Islet precursor cell (in vitro differentiated cells): ENCODE measurements around the gene PHF20.
A peak's percentile ranks its signal among the peaks of the same experiment; 100 is the strongest.
"Not testable (repeated sequence)": the region's sequence is repeated elsewhere in the genome, so short reads cannot be mapped to it uniquely, and the experiment has no call there.

Experiments
- DNase-seq: peaks from one replicate; pipeline ENCODE4 v3.0.0-alpha.2; 2018

Gene PHF20

DNA sequence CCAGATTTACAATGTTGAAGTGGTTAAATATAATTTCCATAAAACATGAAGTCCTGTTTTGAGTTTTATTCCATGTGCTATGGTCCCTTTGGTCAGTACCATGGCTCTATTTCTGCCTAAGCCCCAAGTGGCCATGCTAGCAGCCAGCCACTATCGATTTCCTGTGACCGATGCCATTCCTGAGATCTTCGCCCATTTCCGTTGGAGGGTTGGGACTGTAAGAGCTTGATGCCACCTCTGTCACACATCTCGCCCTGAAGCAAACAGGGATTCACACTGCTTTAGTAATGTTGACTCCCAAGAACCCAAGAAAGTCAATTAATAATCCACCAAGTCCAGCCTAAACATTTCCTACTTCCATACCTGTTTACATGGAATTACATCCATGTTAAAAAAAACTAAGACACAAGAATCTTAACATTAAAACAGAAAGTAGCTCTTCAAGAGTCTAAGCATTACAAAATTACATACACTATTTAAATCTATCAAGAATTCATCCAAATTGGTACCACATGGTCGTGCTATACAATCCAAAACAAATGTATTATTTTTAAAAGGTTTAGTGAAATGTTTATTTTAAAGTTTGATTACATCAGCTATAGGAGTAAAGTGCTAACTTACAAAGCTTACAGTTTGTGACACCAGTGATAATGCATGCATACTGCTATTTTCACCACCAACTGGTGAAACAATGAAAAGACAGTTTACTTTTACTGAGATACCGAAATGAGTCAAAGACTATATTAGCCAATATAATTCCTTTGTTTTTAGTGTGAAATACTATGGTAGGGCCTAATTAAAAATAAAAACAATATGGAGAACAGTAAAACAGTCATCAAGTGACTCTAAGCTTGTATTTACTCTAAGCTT, 32.3 kb upstream of the PHF20 start:
- DNase-seq, result no peak

GRCh38 chr20:35741892-35742740, 29.7 kb upstream of the PHF20 start, which contains the start of gene RBM39:
Gene RBM39 (minus strand): TSS chr20:35742260. CDS start chr20:35740874, 1,386 bp downstream.
- peak; percentile 100 for DNase-seq

GRCh38 chr20:35742741-35743523, 28.9 kb upstream of the PHF20 start:
- DNase-seq, result no peak

GRCh38 chr20:35743693-35744491, 27.9 kb upstream of the PHF20 start:
- DNase-seq, result no peak

DNA sequence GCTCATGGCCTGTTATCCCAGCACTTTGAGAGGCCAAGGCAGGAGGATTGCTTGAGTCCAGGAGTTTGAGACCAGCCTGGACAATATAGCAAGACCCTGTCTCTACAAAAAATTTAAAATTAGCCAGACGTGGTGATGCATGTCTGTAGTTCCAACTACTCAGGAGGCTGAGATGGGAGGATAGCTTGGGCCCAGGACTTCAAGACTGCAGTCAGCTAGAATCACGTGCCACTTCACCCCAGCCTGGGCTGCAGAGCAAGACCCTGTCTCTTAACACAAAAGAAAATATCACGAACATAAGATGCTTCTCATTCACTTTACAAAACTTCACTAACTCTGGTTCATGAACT, 27.3 kb upstream of the PHF20 start:
- not testable (repeated sequence) for DNase-seq

GRCh38 chr20:35750611-35751010, 21.2 kb upstream of the PHF20 start:
- no peak for DNase-seq

- no peak for DNase-seq
Measured at GRCh38 chr20:35756404-35756803, 15.4 kb upstream of the PHF20 start.

DNA sequence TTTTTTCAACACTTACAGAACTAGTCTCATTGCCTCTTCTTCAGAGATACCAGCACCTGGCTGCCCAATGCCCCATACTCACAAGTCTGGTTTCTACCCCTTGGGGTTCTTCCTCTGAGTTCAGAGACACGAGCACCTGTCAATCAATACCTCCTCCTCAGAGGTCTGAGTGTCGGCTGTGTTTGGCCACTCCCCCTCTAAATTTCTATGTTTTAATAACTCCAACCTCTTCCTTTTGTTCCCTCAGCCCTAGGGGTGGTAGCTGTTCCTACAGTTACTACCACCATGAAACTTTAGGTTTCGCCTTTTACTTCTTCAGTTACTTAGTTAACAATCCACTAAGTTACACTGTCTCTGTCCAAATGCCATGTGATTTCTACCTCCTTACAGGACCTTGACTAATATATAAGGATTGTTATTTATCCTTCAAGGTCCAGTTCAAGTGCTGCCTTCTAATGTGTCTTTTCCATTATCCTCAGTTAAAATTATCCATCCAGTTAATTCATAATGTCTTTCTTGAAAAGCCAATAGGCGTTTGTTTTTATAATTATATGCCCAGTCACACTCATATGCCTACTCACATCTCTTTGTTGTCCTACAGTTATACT, 14.6 kb upstream of the PHF20 start:
- DNase-seq, result no peak

GRCh38 chr20:35761548-35761947, 10.3 kb upstream of the PHF20 start:
- DNase-seq, result not testable (repeated sequence)

GRCh38 chr20:35762461-35762860, 9.4 kb upstream of the PHF20 start:
- DNase-seq, result no peak

GRCh38 chr20:35764936-35765335, 6.9 kb upstream of the PHF20 start:
- not testable (repeated sequence) for DNase-seq

GRCh38 chr20:35766843-35767242, 5.0 kb upstream of the PHF20 start:
- no peak for DNase-seq

GRCh38 chr20:35767683-35768481, 3.9 kb upstream of the PHF20 start:
- peak; percentile 73 for DNase-seq

DNA sequence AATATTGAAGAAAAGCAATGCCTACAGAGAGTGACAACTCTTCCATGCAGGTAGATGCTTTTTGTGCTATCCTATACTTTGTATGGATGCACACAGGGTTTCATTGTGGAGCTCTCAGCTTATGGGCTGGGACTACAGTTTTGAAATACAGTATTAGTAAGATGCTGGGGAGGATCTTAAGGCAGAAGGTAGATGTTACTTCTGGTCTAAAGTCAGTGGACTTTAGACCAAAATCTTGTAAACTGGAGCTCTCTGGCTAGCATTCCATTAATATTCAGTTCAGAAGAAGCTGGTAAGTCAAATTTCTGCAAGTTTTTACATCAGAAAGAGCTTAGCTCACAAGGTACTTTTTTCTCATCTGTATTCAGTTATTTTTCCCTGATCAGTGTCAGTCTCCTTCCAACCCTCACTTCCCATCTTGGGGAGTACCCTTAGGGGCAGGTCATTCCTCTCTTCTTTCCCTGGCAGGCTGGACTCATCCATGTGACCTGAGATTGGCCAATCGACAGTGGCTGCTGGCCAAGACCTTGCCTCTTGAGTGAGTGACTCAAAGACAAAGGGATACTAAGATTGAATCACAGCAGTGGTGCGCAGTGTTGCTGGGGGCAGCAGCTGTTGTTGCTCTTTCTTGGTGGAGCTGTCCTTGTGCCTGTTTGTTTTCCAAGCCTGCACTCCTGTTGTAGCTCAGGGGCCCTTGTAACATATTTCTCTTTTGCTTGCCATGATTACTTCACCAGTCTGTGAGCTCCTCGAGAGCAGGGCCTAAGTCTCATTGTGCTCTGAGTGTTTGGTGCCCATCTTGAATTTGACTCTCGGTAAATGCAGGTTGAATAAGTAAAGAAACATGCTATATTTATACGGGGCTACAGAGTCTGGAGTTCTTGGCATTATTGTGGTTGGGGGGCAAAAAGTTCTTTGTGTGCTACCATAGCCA, 2.8 kb upstream of the PHF20 start:
- peak; percentile 94 for DNase-seq

- no peak for DNase-seq
Measured at GRCh38 chr20:35771367-35771688, 487 bp upstream of the PHF20 start.

GRCh38 chr20:35772563-35773058, 796 bp downstream of the PHF20 start:
- DNase-seq, result no peak

GRCh38 chr20:35773154-35773751, 1.4 kb downstream of the PHF20 start:
- DNase-seq, result peak; percentile 60

GRCh38 chr20:35774391-35774790, 2.6 kb downstream of the PHF20 start:
- DNase-seq, result no peak

GRCh38 chr20:35776513-35777101, 4.8 kb downstream of the PHF20 start:
- DNase-seq, result no peak
